DND-41 (cell line): Measurements from ENCODE around the gene FGL2.

ENCODE experiments used
- EZH2 ChIP-seq: IDR thresholded peaks from 3 replicates; pipeline ENCODE4 v1.6.1; 2012; ENCODE audit warnings: borderline replicate concordance, low read depth, mild to moderate bottlenecking, moderate library complexity, low read length, inconsistent platforms; ENCODE audit not compliant: severe bottlenecking
- TF ChIP-seq, protein P1 (sequence below): IDR thresholded peaks from 2 replicates; pipeline ENCODE4 v1.5.1; 2012; ENCODE audit warnings: borderline replicate concordance, low read length, moderate library complexity, mild to moderate bottlenecking; ENCODE audit not compliant: poor library complexity, severe bottlenecking; ENCODE audit errors: extremely low read depth

DNA sequence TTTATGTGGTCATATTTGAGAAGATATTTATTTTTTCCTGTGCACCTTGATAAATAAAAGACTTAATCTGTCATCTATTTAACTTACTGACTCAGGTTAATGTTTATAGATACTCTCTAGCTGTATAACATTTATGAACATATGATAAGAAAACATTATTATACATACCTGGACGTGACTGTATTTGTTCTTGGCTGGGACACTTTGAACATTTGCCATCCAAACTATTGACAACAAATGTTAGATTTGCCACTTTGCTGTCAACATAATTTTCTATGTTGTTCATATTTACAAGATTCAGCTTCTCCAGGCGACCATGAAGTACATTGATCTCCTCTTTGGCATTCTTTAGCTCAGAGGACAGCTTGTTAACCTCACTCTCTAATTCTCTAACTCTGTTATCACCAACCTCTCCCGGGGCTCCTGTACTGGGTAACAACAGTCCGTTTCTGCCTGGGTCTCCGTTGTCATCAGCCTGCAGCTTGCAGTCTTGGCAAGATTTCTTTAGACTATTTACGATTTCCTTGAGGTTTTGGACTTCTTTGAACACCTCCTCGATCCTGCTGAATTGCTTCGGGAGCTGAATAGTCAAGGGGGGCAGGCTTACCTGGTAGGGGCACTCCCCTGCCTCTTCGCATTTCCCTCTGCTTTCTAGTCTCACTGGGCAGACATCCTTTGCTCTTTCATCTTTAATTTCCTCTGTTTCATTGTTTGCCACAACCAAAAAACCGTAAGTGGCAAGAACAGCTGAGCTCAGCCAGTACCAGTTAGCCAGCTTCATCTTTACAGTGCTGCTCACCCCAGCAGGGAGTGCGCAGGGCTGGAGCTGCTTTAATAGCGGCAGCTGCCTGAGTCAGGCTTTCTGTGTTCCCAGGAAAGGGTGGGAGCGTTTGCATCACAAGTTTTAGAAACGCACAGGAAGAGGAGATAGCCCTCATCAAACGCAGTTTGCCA lies at the start of gene FGL2:
- TF ChIP-seq, protein P1, sequence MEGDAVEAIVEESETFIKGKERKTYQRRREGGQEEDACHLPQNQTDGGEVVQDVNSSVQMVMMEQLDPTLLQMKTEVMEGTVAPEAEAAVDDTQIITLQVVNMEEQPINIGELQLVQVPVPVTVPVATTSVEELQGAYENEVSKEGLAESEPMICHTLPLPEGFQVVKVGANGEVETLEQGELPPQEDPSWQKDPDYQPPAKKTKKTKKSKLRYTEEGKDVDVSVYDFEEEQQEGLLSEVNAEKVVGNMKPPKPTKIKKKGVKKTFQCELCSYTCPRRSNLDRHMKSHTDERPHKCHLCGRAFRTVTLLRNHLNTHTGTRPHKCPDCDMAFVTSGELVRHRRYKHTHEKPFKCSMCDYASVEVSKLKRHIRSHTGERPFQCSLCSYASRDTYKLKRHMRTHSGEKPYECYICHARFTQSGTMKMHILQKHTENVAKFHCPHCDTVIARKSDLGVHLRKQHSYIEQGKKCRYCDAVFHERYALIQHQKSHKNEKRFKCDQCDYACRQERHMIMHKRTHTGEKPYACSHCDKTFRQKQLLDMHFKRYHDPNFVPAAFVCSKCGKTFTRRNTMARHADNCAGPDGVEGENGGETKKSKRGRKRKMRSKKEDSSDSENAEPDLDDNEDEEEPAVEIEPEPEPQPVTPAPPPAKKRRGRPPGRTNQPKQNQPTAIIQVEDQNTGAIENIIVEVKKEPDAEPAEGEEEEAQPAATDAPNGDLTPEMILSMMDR, result no peak
- TF ChIP-seq EZH2, result no peak
